ENCODE data around the gene RNF175.

GRCh38 chr4:153804722-153805121, 44.9 kb upstream of the RNF175 start:
- TF ChIP-seq CTCF (conservative IDR thresholded peaks at IDR 0.05) (no peak), EZH2 (IDR thresholded peaks at IDR 0.05; ENCODE audit: low read depth) (no peak)
